Tibial nerve (tissue), 4 donors: ENCODE data around the gene CDH22. TPM values are rescaled to one million over a fixed set of nuclear protein-coding genes. Genes with fewer than 3 reads are reported as not detected.
A peak's percentile ranks its signal among the peaks of the same experiment; 100 is the strongest.

Experiments
- DNase-seq, 2 donors: peaks; one replicate each; pipeline ENCODE4 v3.0.0-alpha.2; 2019; ENCODE audit warnings: low spot score in 2 of 2
- H3K27ac ChIP-seq, 4 donors: fragments of 200-600 bp; sonication (generic) in 3 of 4; one replicate each; pipeline ENCODE4 v1.5.1; 2017 to 2019; ENCODE audit warnings: mild to moderate bottlenecking in 1 of 4
- H3K27me3 ChIP-seq, 2 donors: fragments of 200-600 bp; sonication (generic) in 1 of 2; one replicate each; pipeline versions ENCODE4 v1.5.1 to v1.6.0; 2017 to 2019
- H3K36me3 ChIP-seq, 3 donors: fragments of 200-600 bp; sonication (generic); one replicate each; pipeline ENCODE4 v1.5.1; 2018 to 2019
- H3K4me1 ChIP-seq, 4 donors: fragments of 200-600 bp; sonication (generic) in 3 of 4; one replicate each; pipeline ENCODE4 v1.5.1; 2017 to 2019
- H3K4me3 ChIP-seq, 4 donors: fragments of 200-600 bp; sonication (generic) in 3 of 4; one replicate each; pipeline ENCODE4 v1.5.1; 2017 to 2019; ENCODE audit warnings: mild to moderate bottlenecking in 1 of 4, moderate library complexity in 1 of 4
- H3K9me3 ChIP-seq, 4 donors: fragments of 200-600 bp; sonication (generic) in 3 of 4; one replicate each; pipeline ENCODE4 v1.5.1; 2017 to 2019
- EP300 ChIP-seq, 2 donors: sonication (generic); formaldehyde crosslinking; IDR thresholded peaks; one replicate each; pipeline ENCODE4 v1.6.1; 2017; ENCODE audit warnings: antibody characterized with exemption in 2 of 2, mild to moderate bottlenecking in 1 of 2
- POLR2A ChIP-seq, 2 donors: fragments of 450-650 bp; IDR thresholded peaks; one replicate each; pipeline ENCODE4 v1.6.1; 2017; ENCODE audit warnings: antibody characterized with exemption in 2 of 2, mild to moderate bottlenecking in 2 of 2, moderate library complexity in 2 of 2
- WGBS, 2 donors: methylation state at CpG; one replicate each; pipeline ENCODE4 v1.1.5; 2018; 5-methylcytosine and 5-hydroxymethylcytosine counted together
- total RNA-seq, 4 donors: library from RNA; depleted of rRNA; stranded (reverse); fragments of >200 nt; gene quantifications; one replicate each; pipeline ENCODE4 v1.1.0, GENCODE V29; 2016
- TF ChIP-seq, protein P1 (sequence below), 5 experiments: fragments of 200-600 bp in 3 of 5; fragments of 450-650 bp in 2 of 5; sonication (generic) in 3 of 5; IDR thresholded peaks; one replicate each; pipeline ENCODE4 v1.5.1; 2016 to 2019; ENCODE audit warnings: antibody characterized with exemption in 5 of 5, mild to moderate bottlenecking in 3 of 5, moderate library complexity in 2 of 5

The CDH22 gene, protein sequence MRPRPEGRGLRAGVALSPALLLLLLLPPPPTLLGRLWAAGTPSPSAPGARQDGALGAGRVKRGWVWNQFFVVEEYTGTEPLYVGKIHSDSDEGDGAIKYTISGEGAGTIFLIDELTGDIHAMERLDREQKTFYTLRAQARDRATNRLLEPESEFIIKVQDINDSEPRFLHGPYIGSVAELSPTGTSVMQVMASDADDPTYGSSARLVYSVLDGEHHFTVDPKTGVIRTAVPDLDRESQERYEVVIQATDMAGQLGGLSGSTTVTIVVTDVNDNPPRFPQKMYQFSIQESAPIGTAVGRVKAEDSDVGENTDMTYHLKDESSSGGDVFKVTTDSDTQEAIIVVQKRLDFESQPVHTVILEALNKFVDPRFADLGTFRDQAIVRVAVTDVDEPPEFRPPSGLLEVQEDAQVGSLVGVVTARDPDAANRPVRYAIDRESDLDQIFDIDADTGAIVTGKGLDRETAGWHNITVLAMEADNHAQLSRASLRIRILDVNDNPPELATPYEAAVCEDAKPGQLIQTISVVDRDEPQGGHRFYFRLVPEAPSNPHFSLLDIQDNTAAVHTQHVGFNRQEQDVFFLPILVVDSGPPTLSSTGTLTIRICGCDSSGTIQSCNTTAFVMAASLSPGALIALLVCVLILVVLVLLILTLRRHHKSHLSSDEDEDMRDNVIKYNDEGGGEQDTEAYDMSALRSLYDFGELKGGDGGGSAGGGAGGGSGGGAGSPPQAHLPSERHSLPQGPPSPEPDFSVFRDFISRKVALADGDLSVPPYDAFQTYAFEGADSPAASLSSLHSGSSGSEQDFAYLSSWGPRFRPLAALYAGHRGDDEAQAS
- total RNA-seq = 1 to 10 TPM in 1 of 4 donors, under 1 TPM in 2, not detected in 1; 0.20 to 1.0 (median 0.60) TPM

DNA sequence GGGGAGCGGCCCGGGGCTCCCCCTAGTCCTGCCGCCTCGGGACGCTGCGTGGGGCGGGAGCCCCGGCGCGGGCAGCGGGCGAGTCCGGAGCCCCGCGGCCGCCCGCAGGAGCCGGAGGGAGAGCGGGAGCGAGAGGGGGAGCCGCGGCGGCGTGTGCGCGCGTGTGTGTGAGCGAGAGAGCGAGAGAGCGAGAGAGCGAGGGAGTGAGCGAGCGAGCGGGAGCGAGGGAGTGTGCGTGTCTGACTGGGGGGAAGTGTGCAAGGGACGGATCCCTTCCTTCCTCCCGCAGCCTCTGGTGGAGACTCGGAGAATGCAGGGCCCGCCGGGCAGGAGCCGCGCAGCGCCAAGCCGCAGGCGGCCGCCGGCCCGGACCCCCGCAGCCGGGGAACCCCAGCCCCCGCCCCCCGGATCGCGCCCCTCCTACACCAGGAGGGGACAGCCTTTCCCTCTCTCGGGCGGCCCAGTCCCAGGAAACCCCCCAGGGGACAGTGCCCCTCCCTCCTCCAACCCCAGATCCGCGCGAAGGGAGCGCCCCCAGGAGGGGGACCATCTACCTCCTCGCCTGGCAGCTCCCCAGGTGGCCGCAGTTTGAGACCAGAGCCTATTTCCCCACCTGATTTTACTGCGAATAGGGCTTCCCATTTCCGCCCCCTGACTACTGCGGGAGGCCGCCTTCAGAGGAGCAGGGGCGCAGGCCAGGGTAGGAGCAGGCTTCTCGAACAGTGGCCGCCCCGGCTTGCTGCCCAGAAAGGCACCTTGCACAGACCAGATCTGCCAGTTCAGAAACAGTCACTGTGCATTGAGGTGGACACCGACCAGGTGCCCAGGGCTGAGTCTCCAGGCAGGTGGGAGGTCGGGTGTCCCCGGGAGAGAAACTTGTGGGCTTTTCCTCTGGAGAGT, at the start of gene CDH22:
CDH22 (minus strand) TSS at position 241 of the 900 bp plus-strand sequence. CDS start 57,204 bp downstream, outside the sequence.
- no peak for DNase-seq
- no peak within 1 kb of the TSS for H3K27ac ChIP-seq
- TF ChIP-seq POLR2A (IDR thresholded peaks at IDR 0.05) = no peak
- TF ChIP-seq, protein P1, sequence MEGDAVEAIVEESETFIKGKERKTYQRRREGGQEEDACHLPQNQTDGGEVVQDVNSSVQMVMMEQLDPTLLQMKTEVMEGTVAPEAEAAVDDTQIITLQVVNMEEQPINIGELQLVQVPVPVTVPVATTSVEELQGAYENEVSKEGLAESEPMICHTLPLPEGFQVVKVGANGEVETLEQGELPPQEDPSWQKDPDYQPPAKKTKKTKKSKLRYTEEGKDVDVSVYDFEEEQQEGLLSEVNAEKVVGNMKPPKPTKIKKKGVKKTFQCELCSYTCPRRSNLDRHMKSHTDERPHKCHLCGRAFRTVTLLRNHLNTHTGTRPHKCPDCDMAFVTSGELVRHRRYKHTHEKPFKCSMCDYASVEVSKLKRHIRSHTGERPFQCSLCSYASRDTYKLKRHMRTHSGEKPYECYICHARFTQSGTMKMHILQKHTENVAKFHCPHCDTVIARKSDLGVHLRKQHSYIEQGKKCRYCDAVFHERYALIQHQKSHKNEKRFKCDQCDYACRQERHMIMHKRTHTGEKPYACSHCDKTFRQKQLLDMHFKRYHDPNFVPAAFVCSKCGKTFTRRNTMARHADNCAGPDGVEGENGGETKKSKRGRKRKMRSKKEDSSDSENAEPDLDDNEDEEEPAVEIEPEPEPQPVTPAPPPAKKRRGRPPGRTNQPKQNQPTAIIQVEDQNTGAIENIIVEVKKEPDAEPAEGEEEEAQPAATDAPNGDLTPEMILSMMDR (IDR thresholded peaks at IDR 0.05) = peak in 4 of 5 experiments; percentile 42 to 71 (median 60)
- no peaks in the 10 kb centered on the region for H3K9me3 ChIP-seq
- 0 to 4% methylated on average over 19 to 28 of the region's 74 CpGs for WGBS, 2 donors
- H3K4me1 ChIP-seq = peaks cover 0 to 38% (median 16%) of the 10 kb centered on the region in 4 donors
- no peaks in the 10 kb centered on the region for H3K36me3 ChIP-seq
- H3K4me3 ChIP-seq = peak within 1 kb of the TSS; percentile 19 to 63 (median 33)
- H3K27me3 ChIP-seq = peaks cover 0 to 94% of the 10 kb centered on the region in 2 donors

DNA sequence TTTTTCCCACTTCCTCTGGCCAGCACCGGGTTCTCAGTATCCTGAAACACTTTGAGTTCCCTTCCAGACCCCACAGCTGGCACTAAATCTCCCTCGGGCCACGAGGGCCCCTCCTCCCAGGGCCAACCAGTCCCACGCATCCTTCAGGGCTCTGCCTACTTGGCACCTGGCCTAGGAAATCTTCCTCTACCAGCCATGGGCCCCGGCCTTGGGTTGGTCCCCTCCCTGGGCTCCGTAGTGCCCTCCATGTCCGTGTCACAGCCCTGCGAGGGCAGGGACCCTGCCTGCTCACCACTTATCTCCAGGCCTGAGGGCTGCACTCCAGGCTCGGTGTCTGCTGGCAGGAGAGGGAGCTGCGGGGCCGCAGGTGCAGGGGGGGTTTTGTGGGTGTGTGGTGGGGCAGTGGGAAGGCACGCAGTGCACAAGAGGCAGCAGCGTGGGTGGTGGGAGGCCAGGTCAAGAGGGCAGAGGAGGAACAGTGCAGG, 48.8 kb upstream of the CDH22 start:
- Histone ChIP-seq H3K27ac (peak overlapping the region in 3 of 4 donors; percentile 62 to 78 (median 76)), H3K27me3 (no peaks in the 10 kb centered on the region), H3K4me3 (peak overlapping the region in 1 of 4 donors; percentile 4), H3K4me1 (peaks cover 0 to 69% (median 27%) of the 10 kb centered on the region in 4 donors), H3K9me3 (no peaks in the 10 kb centered on the region), H3K36me3 (peaks cover 0 to 53% (median 0%) of the 10 kb centered on the region in 3 donors)
- TF ChIP-seq EP300 (IDR thresholded peaks at IDR 0.05) (no peak), POLR2A (IDR thresholded peaks at IDR 0.05) (no peak)
- TF ChIP-seq, protein P1 (IDR thresholded peaks at IDR 0.05) = no peak
- no peak for DNase-seq
- 0 to 1% methylated on average over 8 to 13 of the region's 13 CpGs for WGBS, 2 donors

DNA sequence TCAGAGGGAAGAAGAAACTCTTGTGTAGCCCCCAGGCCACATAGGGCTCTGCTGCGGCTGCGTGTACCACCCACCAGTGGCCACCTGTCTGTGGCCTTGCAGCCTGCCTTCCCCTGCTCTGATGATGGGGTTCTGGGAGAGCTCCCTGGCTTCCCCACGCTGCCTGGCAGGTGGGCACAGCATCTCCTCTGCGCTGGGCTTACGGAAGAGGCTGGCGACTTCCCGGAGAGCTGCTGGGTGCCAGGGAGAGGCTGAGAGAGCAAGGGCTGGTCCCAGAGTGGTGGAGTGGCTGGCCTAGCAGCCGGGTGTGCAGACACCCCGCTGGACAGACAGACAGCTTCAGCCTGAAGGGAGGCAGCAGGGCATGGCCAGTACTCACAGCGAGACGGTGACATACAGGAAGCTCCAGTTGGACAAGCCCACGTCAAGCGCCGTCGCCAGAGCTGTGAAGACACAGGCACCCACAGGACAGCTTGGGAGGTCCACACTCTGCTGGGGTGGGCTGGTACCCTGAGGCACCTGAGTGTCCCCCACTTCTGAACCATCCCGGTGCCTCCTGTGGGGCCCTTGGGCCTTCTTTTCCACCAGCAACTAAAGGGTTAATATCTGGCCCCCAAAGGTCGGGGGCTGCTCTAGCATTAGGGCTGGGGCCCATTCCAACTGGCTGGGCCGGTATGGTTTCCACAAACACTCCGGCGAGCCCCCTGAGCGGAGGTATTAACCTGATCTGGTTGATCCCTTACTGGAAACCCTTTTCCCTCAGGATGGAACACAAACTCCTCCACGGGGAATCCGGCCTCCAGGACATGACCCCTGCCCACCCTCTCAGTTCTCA, 48.1 kb upstream of the CDH22 start:
- Histone ChIP-seq H3K4me3 (peak overlapping the region in 1 of 4 donors; percentile 4), H3K9me3 (no peaks in the 10 kb centered on the region), H3K27ac (peak overlapping the region in 3 of 4 donors; percentile 62 to 78 (median 76)), H3K36me3 (peaks cover 0 to 60% (median 1%) of the 10 kb centered on the region in 3 donors), H3K4me1 (peaks cover 0 to 62% (median 23%) of the 10 kb centered on the region in 4 donors), H3K27me3 (no peaks in the 10 kb centered on the region)
- 51 to 54% methylated on average over 16 to 17 of the region's 23 CpGs for WGBS, 2 donors
- DNase-seq = no peak
- TF ChIP-seq, protein P1 (IDR thresholded peaks at IDR 0.05) = no peak
- no peak for TF ChIP-seq POLR2A (IDR thresholded peaks at IDR 0.05)
- no peak for TF ChIP-seq EP300 (IDR thresholded peaks at IDR 0.05)

DNA sequence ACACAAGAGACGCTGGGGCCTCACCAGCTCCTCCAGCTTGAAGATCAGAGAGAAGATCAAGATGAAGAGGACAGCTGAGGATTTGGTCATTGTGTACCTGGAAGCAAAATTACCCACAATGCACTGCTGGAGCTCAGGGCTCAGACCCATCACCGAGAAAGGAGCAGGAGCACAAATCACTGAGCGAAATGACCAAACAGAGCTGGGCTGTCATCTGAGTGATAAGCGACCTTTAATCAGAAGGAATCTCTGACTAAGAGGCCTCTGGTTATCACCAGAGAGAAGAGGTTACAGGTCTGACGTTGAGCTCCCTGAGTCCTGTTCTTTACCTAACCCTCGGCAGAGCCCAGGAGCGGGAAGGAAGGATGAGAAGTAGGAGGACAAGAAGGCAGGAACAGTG, 47.5 kb upstream of the CDH22 start:
- Histone ChIP-seq H3K4me1 (peaks cover 0 to 57% (median 23%) of the 10 kb centered on the region in 4 donors), H3K27me3 (no peaks in the 10 kb centered on the region), H3K4me3 (no peak overlapping the region), H3K9me3 (no peaks in the 10 kb centered on the region), H3K36me3 (peaks cover 0 to 65% (median 5%) of the 10 kb centered on the region in 3 donors), H3K27ac (peak overlapping the region in 2 of 4 donors; percentile 76 to 78)
- DNase-seq = no peak
- TF ChIP-seq POLR2A (IDR thresholded peaks at IDR 0.05) (no peak), EP300 (IDR thresholded peaks at IDR 0.05) (no peak)
- TF ChIP-seq, protein P1 (IDR thresholded peaks at IDR 0.05) = no peak
- WGBS, 2 donors = 80 to 81% methylated on average over 7 of the region's 7 CpGs
